ENCODE data around the gene GIMAP8. TPM values are rescaled to one million over a fixed set of nuclear protein-coding genes. Genes with fewer than 3 reads are reported as not detected.
"Not testable (repeated sequence)": the region's sequence is repeated elsewhere in the genome, so short reads cannot be mapped to it uniquely, and the experiment has no call there.

GIMAP8 gene
- total RNA-seq, 1 donor from 2014 or later = not detected

DNA sequence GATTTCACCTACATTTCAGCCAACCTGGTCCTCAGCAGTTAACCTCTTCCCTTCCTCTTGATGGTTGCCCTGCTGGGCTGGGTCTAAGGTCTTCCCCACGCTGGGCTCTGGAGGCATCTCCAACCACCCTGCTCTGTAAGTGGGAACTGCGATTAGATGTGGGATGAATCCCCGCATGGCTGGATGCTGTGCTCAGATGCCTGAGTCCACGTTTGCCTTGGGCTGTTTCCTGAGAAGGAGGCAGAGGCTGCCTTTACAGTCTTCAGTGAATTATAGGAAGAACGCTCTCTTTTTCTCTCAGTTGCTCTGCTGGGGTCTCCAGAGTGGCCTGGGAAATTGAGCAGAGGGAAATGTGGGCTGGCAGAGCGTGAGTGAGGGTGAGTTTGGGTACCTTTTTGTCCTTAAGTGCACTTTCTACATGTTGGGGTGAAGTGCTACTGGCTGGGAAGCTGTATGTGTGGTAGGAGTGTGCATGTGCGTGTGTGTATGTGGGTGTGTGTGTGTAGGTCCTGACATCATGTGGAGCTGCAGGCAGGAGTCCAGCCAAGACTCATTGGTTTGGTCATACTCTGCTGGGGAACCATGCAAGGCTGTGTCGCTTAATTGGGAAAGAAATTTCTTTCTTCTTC is 1.5 kb downstream of the GIMAP8 start:
- H3K4me3 ChIP-seq = no peak overlapping the region

DNA sequence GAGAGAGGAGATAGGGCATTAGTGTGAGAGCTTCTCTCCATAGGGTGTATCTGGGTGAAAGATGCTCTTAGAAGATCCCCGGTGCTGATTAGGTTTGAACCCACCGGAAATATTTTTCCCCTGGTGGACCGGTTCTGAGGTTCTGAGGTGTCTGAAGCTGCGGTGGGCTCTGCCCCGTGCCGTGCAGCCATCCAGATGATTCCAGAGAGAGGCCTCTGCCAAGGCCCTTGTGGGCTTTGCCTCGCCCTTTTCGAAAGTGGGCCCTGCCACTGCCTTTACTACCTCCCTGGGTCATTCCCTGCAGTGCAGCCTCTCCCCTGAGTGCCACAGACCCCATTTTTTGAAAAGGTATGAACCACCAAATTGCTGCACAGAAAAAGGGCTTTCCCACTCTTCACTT is 2.8 kb downstream of the GIMAP8 start:
- Histone ChIP-seq H3K27ac (no peak overlapping the region), H3K4me2 (no peak overlapping the region), H3K27me3 (peaks cover 38% of the 10 kb centered on the region), H3K9me3 (ENCODE audit: low read depth) (no peaks in the 10 kb centered on the region), H3K36me3 (no peaks in the 10 kb centered on the region), H4K20me1 (ENCODE audit: low read depth) (no peaks in the 10 kb centered on the region), H3K9ac (no peak overlapping the region), H3K4me1 (no peaks in the 10 kb centered on the region), H3F3A (ENCODE audit: low read depth) (no peaks in the 10 kb centered on the region), H3K4me3 (no peak overlapping the region), H2AFZ (replicated peaks) (no peak overlapping the region), H3K79me2 (ENCODE audit: low read depth) (no peaks in the 10 kb centered on the region)
- H3K27me3 Mint-ChIP-seq (ENCODE audit: insufficient read depth, low read depth) = peaks cover 13% of the 10 kb centered on the region
- no peaks in the 10 kb centered on the region for H3K36me3 Mint-ChIP-seq
- TF ChIP-seq EZH2phosphoT487 (IDR thresholded peaks at IDR 0.05) (no peak), EZH2 (IDR thresholded peaks at IDR 0.05) (no peak), CTCF (IDR thresholded peaks at IDR 0.05) (no peak)
- no peak for DNase-seq (ENCODE audit: low spot score)
- H3K27ac Mint-ChIP-seq = no peak overlapping the region
- H3K4me1 Mint-ChIP-seq = peaks cover 17% of the 10 kb centered on the region
- peaks cover 3% of the 10 kb centered on the region for H3K9me3 Mint-ChIP-seq
- H3K4me3 Mint-ChIP-seq = no peak overlapping the region

More for the DNA sequence above, 1.5 kb downstream of the GIMAP8 start:
- H3K9me3 Mint-ChIP-seq = peaks cover 3% of the 10 kb centered on the region
- peaks cover 40% of the 10 kb centered on the region for H3K27me3 ChIP-seq
- no peaks in the 10 kb centered on the region for H3K79me2 ChIP-seq (ENCODE audit: low read depth)
- peak overlapping the region; percentile 14 for H3K27ac Mint-ChIP-seq
- H3K27ac ChIP-seq = no peak overlapping the region
- peaks cover 13% of the 10 kb centered on the region for H3K27me3 Mint-ChIP-seq (ENCODE audit: insufficient read depth, low read depth)
- peaks cover 17% of the 10 kb centered on the region for H3K4me1 Mint-ChIP-seq
- no peaks in the 10 kb centered on the region for H4K20me1 ChIP-seq (ENCODE audit: low read depth)
- H3K36me3 ChIP-seq = no peaks in the 10 kb centered on the region
- TF ChIP-seq EZH2 (IDR thresholded peaks at IDR 0.05) (no peak), CTCF (IDR thresholded peaks at IDR 0.05) (no peak), EZH2phosphoT487 (IDR thresholded peaks at IDR 0.05) (no peak)
- H3F3A ChIP-seq (ENCODE audit: low read depth) = no peaks in the 10 kb centered on the region
- H3K4me1 ChIP-seq = no peaks in the 10 kb centered on the region
- H3K9me3 ChIP-seq (ENCODE audit: low read depth) = no peaks in the 10 kb centered on the region
- no peak overlapping the region for H2AFZ ChIP-seq (replicated peaks)
- no peak overlapping the region for H3K4me3 Mint-ChIP-seq
- no peak overlapping the region for H3K4me2 ChIP-seq
- no peaks in the 10 kb centered on the region for H3K36me3 Mint-ChIP-seq
- no peak for DNase-seq (ENCODE audit: low spot score)
- H3K9ac ChIP-seq = no peak overlapping the region

DNA sequence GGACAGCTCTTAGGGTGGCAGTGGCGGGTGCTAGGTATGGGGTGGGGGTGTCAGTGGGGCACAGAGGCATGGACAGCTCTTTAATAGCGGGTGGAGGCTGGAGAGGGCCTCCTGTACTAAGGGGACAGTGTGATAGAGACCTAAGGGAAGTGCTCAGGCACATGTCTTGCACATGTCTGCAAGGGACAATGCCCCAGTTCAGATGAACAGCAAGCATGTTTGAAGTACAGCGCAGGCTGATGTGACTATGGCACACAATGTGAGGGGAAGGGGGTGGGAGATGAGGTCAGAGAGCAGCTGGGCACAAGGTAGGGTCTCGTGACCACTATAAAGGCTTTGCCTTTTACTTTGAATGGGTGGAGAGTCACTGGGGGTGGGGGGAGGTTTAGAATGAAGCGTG is 3.5 kb downstream of the GIMAP8 start:
- Mint-ChIP-seq H3K36me3 (no peaks in the 10 kb centered on the region), H3K4me1 (peaks cover 15% of the 10 kb centered on the region), H3K4me3 (no peak overlapping the region), H3K27me3 (ENCODE audit: insufficient read depth, low read depth) (peaks cover 10% of the 10 kb centered on the region), H3K9me3 (peaks cover 3% of the 10 kb centered on the region), H3K27ac (no peak overlapping the region)
- no peaks in the 10 kb centered on the region for H4K20me1 ChIP-seq (ENCODE audit: low read depth)
- no peaks in the 10 kb centered on the region for H3K9me3 ChIP-seq (ENCODE audit: low read depth)
- H3K4me2 ChIP-seq = no peak overlapping the region
- no peak overlapping the region for H3K4me3 ChIP-seq
- H3K9ac ChIP-seq = no peak overlapping the region
- H3K36me3 ChIP-seq = no peaks in the 10 kb centered on the region
- H3K27me3 ChIP-seq = peaks cover 32% of the 10 kb centered on the region
- H3K79me2 ChIP-seq (ENCODE audit: low read depth) = no peaks in the 10 kb centered on the region
- H3K4me1 ChIP-seq = no peaks in the 10 kb centered on the region
- H2AFZ ChIP-seq (replicated peaks) = no peak overlapping the region
- no peaks in the 10 kb centered on the region for H3F3A ChIP-seq (ENCODE audit: low read depth)
- DNase-seq (ENCODE audit: low spot score) = no peak
- no peak overlapping the region for H3K27ac ChIP-seq
- TF ChIP-seq CTCF (IDR thresholded peaks at IDR 0.05) (no peak), EZH2phosphoT487 (IDR thresholded peaks at IDR 0.05) (no peak), EZH2 (IDR thresholded peaks at IDR 0.05) (no peak)

DNA sequence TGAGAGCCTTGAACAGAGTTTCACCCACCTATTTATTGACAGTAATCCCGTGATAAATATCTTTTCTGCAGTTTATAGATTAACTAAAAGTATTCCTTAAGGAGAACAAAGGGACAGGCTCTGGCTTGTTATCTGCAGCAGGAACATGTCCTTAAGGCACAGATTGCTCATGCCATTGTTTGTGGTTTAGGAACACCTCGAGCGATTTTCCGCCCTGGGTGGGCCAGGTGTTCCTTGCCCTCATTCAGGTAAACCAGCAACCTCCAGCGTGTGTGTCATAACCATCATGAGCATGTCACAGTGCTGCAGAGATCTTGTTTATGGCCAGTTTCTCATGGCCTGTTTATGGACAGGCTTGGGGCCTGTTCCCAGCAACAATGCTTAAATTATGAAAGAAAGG is 6.6 kb downstream of the GIMAP8 start:
- not testable (repeated sequence) for H3K9me3 ChIP-seq (ENCODE audit: low read depth); H3K36me3 ChIP-seq; H3K79me2 ChIP-seq (ENCODE audit: low read depth); H3K27me3 ChIP-seq; H3K36me3 Mint-ChIP-seq; DNase-seq (ENCODE audit: low spot score); H3K4me3 Mint-ChIP-seq; H3K27ac Mint-ChIP-seq; H3K27me3 Mint-ChIP-seq (ENCODE audit: insufficient read depth, low read depth); H3K4me3 ChIP-seq; H2AFZ ChIP-seq (replicated peaks); H3K9ac ChIP-seq; H3K27ac ChIP-seq; H3F3A ChIP-seq (ENCODE audit: low read depth); H3K4me1 ChIP-seq; H3K4me1 Mint-ChIP-seq; H4K20me1 ChIP-seq (ENCODE audit: low read depth); H3K9me3 Mint-ChIP-seq; H3K4me2 ChIP-seq
